Esophagus squamous epithelium (tissue), 5 donors: ENCODE results near the gene ZNF750. TPM values are rescaled to one million over a fixed set of nuclear protein-coding genes. Genes with fewer than 3 reads are reported as not detected.
A peak's percentile ranks its signal among the peaks of the same experiment; 100 is the strongest.
"Not testable (repeated sequence)": the region's sequence is repeated elsewhere in the genome, so short reads cannot be mapped to it uniquely, and the experiment has no call there.

ENCODE experiments used
- DNase-seq: peaks from one replicate; lab custom pipeline; 2025; lab: John Stamatoyannopoulos, UW
- H3K27ac ChIP-seq, 4 donors: fragments of 200-600 bp; sonication (generic); one replicate each; pipeline ENCODE4 v1.5.1; 2016 to 2019; ENCODE audit warnings: mild to moderate bottlenecking in 1 of 4
- H3K27me3 ChIP-seq, 4 donors: fragments of 200-600 bp; sonication (generic); 1 replicate in 3 of 4; 2 replicates in 1 of 4; pipeline versions ENCODE4 v1.5.1 to v1.6.0; 2017 to 2021; ENCODE audit warnings: antibody characterized with exemption in 1 of 4
- H3K36me3 ChIP-seq, 3 donors: fragments of 200-600 bp; sonication (generic); one replicate each; pipeline ENCODE4 v1.5.1; 2016 to 2019
- H3K4me1 ChIP-seq, 3 donors: fragments of 200-600 bp; sonication (generic); one replicate each; pipeline ENCODE4 v1.5.1; 2017 to 2019
- H3K4me3 ChIP-seq, 4 donors: fragments of 200-600 bp; sonication (generic); 1 replicate in 3 of 4; 2 replicates in 1 of 4; pipeline ENCODE4 v1.5.1; 2016 to 2019; ENCODE audit warnings: mild to moderate bottlenecking in 2 of 4, moderate library complexity in 1 of 4
- H3K9me3 ChIP-seq, 3 donors: fragments of 200-600 bp; sonication (generic); one replicate each; pipeline ENCODE4 v1.5.1; 2016 to 2019
- POLR2A ChIP-seq, 4 donors: fragments of 450-650 bp; IDR thresholded peaks; one replicate each; pipeline ENCODE4 v1.6.1; 2017; ENCODE audit warnings: antibody characterized with exemption in 4 of 4, mild to moderate bottlenecking in 4 of 4, moderate library complexity in 3 of 4
- WGBS, 2 donors: methylation state at CpG; one replicate each; pipeline ENCODE4 v1.1.5; 2018; 5-methylcytosine and 5-hydroxymethylcytosine counted together
- intact Hi-C: fragments of 100-400 bp; cut with DNase I; formaldehyde crosslinking; loops from one replicate; pipeline ENCODE4 v1.15.0; 2022
- total RNA-seq, 4 donors: library from RNA; depleted of rRNA; stranded (reverse); fragments of >200 nt; gene quantifications; one replicate each; pipeline ENCODE4 v1.1.0, GENCODE V29; 2016
- TF ChIP-seq, protein P1 (sequence below), 6 experiments: fragments of 450-650 bp in 4 of 6; fragments of 200-600 bp in 2 of 6; sonication (generic) in 2 of 6; IDR thresholded peaks; one replicate each; pipeline ENCODE4 v1.5.1; 2016 to 2019; ENCODE audit warnings: antibody characterized with exemption in 6 of 6, mild to moderate bottlenecking in 4 of 6, moderate library complexity in 4 of 6
- donor health status: DM: yes; HTN: yes; CAD: no.

ZNF750 gene
- total RNA-seq, 4 donors from 2014 or later, result 55.4 to 253 (median 96.8) TPM

DNA sequence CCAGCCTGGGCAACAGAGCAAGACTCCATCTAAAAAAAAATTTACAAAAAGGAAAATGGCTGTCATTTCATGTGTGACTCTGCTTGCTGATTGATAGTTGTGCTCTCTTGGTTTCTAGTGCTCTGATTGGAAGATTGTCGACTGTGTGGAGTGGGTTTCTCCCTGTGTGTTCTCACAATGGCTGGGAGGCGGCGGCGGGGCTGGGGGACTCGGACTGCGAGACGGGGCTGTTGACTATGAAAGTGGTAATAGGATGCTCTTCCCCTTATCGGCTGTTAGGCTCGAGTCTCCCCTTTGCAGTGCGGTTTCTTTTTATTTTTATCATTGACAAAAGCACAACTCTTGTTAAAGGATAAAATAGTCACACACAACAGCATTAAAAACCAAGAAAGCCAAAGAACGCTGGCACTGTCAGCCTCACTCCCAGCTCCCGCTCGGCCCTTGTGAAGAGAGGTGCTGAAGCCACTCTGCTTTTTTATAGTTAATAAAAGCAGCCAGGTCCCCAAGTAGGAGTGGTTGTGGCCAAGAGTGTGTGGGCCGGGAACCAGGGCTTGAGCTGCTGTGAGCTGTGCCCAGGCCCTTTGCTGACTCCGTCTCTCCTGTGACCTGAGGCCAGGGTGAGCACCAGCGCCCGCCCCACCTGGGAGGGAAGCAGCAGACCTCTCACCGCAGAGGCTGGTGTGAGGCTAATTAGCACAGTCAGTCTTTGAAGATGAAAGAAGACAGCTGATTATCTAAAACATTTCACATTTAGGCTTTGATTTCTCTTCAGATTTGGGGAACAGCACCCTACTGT, 51.4 kb downstream of the ZNF750 start:
- Histone ChIP-seq H3K4me3 (no peak overlapping the region), H3K4me1 (peaks cover 23 to 76% (median 28%) of the 10 kb centered on the region in 3 donors), H3K27me3 (no peaks in the 10 kb centered on the region), H3K36me3 (peaks cover 0 to 32% (median 0%) of the 10 kb centered on the region in 3 donors), H3K9me3 (no peaks in the 10 kb centered on the region), H3K27ac (peak overlapping the region; percentile 75 to 91 (median 82))
- 93% methylated on average over 12 to 13 of the region's 18 CpGs for WGBS, 2 donors
- TF ChIP-seq POLR2A (IDR thresholded peaks at IDR 0.05), result no peak
- TF ChIP-seq, protein P1, sequence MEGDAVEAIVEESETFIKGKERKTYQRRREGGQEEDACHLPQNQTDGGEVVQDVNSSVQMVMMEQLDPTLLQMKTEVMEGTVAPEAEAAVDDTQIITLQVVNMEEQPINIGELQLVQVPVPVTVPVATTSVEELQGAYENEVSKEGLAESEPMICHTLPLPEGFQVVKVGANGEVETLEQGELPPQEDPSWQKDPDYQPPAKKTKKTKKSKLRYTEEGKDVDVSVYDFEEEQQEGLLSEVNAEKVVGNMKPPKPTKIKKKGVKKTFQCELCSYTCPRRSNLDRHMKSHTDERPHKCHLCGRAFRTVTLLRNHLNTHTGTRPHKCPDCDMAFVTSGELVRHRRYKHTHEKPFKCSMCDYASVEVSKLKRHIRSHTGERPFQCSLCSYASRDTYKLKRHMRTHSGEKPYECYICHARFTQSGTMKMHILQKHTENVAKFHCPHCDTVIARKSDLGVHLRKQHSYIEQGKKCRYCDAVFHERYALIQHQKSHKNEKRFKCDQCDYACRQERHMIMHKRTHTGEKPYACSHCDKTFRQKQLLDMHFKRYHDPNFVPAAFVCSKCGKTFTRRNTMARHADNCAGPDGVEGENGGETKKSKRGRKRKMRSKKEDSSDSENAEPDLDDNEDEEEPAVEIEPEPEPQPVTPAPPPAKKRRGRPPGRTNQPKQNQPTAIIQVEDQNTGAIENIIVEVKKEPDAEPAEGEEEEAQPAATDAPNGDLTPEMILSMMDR (IDR thresholded peaks at IDR 0.05), result no peak
- intact Hi-C loops, result loop anchor here (10.0 kb wide), 1 partner anchor 126 kb away; no protein-coding TSS in a partner anchor
- no peak for DNase-seq

DNA sequence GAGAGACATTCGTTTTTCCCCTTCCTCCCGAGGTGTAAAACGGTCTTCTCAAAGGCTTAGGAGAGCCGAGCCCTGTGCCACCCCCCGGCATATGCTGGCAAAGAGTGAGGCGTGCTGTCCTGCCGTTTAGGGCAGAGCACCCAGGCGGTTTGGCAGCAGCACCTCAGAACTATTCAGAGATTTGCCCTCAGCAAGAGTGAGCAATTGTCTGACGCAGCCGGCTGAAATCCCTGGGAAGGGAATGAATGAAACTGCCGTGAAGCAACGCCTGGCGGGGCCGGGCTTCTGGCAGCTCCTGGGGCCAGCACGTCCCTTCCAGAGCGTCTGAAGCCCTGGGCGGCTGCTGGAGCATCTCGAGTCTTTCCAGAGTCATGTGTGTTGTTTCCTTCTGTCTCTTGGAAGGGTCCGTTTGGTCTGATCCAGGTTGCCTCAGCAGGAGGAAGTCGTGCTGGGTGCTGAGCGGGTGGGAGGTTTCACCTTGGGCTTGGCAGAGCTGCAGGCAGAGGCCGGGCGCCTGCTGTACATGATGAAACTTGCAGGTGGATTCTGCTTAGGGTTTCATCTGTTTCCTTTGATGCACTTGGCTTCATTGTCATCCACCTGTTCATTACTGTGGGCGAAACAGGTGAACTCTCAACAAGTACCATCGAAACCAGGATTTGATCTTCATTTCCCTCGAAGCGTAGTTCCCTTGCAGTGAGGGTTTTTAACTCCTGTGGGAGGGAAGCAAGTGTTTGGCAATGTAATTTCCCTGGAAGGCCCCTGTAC, 52.6 kb downstream of the ZNF750 start:
- Histone ChIP-seq H3K4me1 (peaks cover 20 to 72% (median 21%) of the 10 kb centered on the region in 3 donors), H3K27me3 (no peaks in the 10 kb centered on the region), H3K4me3 (peak overlapping the region in 1 of 4 donors; percentile 25), H3K9me3 (no peaks in the 10 kb centered on the region), H3K27ac (peak overlapping the region; percentile 75 to 91 (median 82)), H3K36me3 (peaks cover 0 to 43% (median 0%) of the 10 kb centered on the region in 3 donors)
- TF ChIP-seq, protein P1 (IDR thresholded peaks at IDR 0.05), result no peak
- peak in 2 of 4 donors; percentile 29 to 32 for TF ChIP-seq POLR2A (IDR thresholded peaks at IDR 0.05)
- intact Hi-C loops, result loop anchor here (10.0 kb wide), 1 partner anchor 128 kb away; no protein-coding TSS in a partner anchor
- WGBS, 2 donors, result 23 to 60% methylated on average over 4 to 17 of the region's 27 CpGs
- DNase-seq, result no peak

GRCh38 chr17:82786427-82786826, 53.4 kb downstream of the ZNF750 start:
- H3K36me3 ChIP-seq, result peaks cover 0 to 40% (median 0%) of the 10 kb centered on the region in 3 donors
- H3K27ac ChIP-seq, result peak overlapping the region; percentile 75 to 91 (median 82)
- H3K9me3 ChIP-seq, result no peaks in the 10 kb centered on the region
- H3K4me1 ChIP-seq, result peaks cover 20 to 74% (median 26%) of the 10 kb centered on the region in 3 donors
- TF ChIP-seq POLR2A (IDR thresholded peaks at IDR 0.05), result no peak
- TF ChIP-seq, protein P1 (IDR thresholded peaks at IDR 0.05), result peak in 1 of 6 experiments; percentile 22
- H3K27me3 ChIP-seq, result no peaks in the 10 kb centered on the region
- no peak for DNase-seq
- WGBS, 2 donors, result 63 to 83% methylated on average over 4 to 5 of the region's 10 CpGs
- H3K4me3 ChIP-seq, result no peak overlapping the region
- intact Hi-C loops, result loop anchor here (10.0 kb wide), 1 partner anchor 128 kb away; no protein-coding TSS in a partner anchor

DNA sequence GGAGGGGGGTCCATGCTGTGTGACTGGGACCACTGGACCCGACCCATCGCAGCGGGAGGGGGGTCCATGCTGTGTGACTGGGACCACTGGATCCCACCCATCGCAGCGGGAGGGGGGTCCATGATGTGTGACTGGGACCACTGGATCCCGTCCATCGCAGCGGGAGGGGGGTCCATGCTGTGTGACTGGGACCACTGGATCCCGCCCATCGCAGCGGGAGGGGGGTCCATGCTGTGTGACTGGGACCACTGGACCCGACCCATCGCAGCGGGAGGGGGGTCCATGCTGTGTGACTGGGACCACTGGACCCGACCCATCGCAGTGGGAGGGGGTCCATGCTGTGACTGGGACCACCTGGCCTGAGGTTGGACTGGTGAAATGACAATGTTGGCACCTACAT, 54.2 kb downstream of the ZNF750 start:
- H3K27me3 ChIP-seq, H3K9me3 ChIP-seq, H3K4me3 ChIP-seq, DNase-seq: not testable (repeated sequence)
- intact Hi-C loops, result loop anchor here (10.0 kb wide), 1 partner anchor 129 kb away; no protein-coding TSS in a partner anchor
- peaks cover 0 to 36% (median 0%) of the 10 kb centered on the region in 3 donors for H3K36me3 ChIP-seq
- peaks cover 20 to 74% (median 26%) of the 10 kb centered on the region in 3 donors for H3K4me1 ChIP-seq
- WGBS, 2 donors, result 100% methylated on average over 3 of the region's 16 CpGs; no CpG with 5 or more reads in 1 of the 2 donors
- H3K27ac ChIP-seq, result peak overlapping the region in 3 of 4 donors; percentile 76 to 91 (median 87)

DNA sequence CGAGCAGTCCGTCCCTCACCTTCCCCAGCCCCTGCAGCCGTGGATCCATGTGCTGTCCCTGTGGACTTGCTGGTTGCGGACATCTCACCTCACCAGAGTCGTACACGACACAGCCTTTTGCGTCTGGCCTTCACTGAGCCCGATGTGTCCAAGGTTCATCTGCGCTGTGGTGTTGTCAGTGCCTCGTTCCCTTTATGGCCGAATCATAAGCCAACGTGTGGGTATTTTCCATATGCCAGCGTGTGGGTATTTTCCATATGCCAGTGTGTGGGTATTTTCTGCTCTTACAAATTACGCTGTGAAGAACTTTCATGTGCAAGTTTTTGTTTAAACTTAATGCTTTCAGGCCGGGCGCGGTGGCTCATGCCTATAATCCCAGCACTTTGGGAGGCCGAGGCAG, 56.3 kb downstream of the ZNF750 start:
- peak overlapping the region in 1 of 4 donors; percentile 39 for H3K27ac ChIP-seq
- TF ChIP-seq POLR2A (IDR thresholded peaks at IDR 0.05), result no peak
- TF ChIP-seq, protein P1 (IDR thresholded peaks at IDR 0.05), result no peak

More for the DNA sequence above, 56.3 kb downstream of the ZNF750 start:
- Histone ChIP-seq H3K4me1 (peaks cover 9 to 65% (median 24%) of the 10 kb centered on the region in 3 donors), H3K9me3 (no peaks in the 10 kb centered on the region), H3K27me3 (no peaks in the 10 kb centered on the region), H3K4me3 (no peak overlapping the region), H3K36me3 (peaks cover 0 to 30% (median 0%) of the 10 kb centered on the region in 3 donors)
- WGBS, 2 donors, result 89 to 92% methylated on average over 13 to 18 of the region's 18 CpGs
- no peak for DNase-seq
- intact Hi-C loops, result loop anchor here (10.0 kb wide), 1 partner anchor 131 kb away; no protein-coding TSS in a partner anchor
